ENCODE data around the gene PTPN13.
"Not testable (repeated sequence)": the region's sequence is repeated elsewhere in the genome, so short reads cannot be mapped to it uniquely, and the experiment has no call there.

PTPN13 gene

GRCh38 chr4:86718152-86718551, 124.0 kb downstream of the PTPN13 start:
- DNase-seq: no peak

- not testable (repeated sequence) for DNase-seq
These were observed 125.0 kb downstream of the PTPN13 start for GRCh38 chr4:86719149-86719548.

- no peak for DNase-seq
These were observed 126.5 kb downstream of the PTPN13 start for GRCh38 chr4:86720508-86721068.

- no peak for DNase-seq
These were observed 127.3 kb downstream of the PTPN13 start for GRCh38 chr4:86721412-86721811.

- no peak for DNase-seq
These were observed 136.2 kb downstream of the PTPN13 start for GRCh38 chr4:86730310-86730709.

GRCh38 chr4:86737244-86737643, 143.1 kb downstream of the PTPN13 start:
- DNase-seq: no peak

- DNase-seq: no peak
These were observed 147.7 kb downstream of the PTPN13 start for GRCh38 chr4:86741846-86742245.

GRCh38 chr4:86744570-86744969, 150.5 kb downstream of the PTPN13 start:
- DNase-seq: no peak

- DNase-seq: no peak
These were observed 155.0 kb downstream of the PTPN13 start for GRCh38 chr4:86749121-86749520.

GRCh38 chr4:86755388-86755787, 161.3 kb downstream of the PTPN13 start:
- no peak for DNase-seq

GRCh38 chr4:86757468-86757867, 163.4 kb downstream of the PTPN13 start:
- DNase-seq: no peak

- DNase-seq: no peak
These were observed 165.2 kb downstream of the PTPN13 start for GRCh38 chr4:86759298-86759697.

- no peak for DNase-seq
These were observed 168.5 kb downstream of the PTPN13 start for GRCh38 chr4:86762649-86763048.

GRCh38 chr4:86769794-86770193, 175.7 kb downstream of the PTPN13 start:
- no peak for DNase-seq

- no peak for DNase-seq
These were observed 177.0 kb downstream of the PTPN13 start for GRCh38 chr4:86771141-86771540.

- no peak for DNase-seq
These were observed 180.9 kb downstream of the PTPN13 start for GRCh38 chr4:86775061-86775460.

- no peak for DNase-seq
These were observed 184.1 kb downstream of the PTPN13 start for GRCh38 chr4:86778175-86778574.

GRCh38 chr4:86788826-86789225, 194.7 kb downstream of the PTPN13 start:
- DNase-seq: no peak

- no peak for DNase-seq
These were observed 197.0 kb downstream of the PTPN13 start for GRCh38 chr4:86791126-86791525.

GRCh38 chr4:86809809-86810208, 215.7 kb downstream of the PTPN13 start:
- no peak for DNase-seq

- no peak for DNase-seq
These were observed 216.7 kb downstream of the PTPN13 start for GRCh38 chr4:86810847-86811246.

- DNase-seq: no peak
These were observed 221.5 kb downstream of the PTPN13 start for GRCh38 chr4:86815653-86816052.

- no peak for DNase-seq
These were observed 222.6 kb downstream of the PTPN13 start for GRCh38 chr4:86816501-86817273.

GRCh38 chr4:86818211-86818610, 224.1 kb downstream of the PTPN13 start:
- DNase-seq: no peak

GRCh38 chr4:86818841-86819240, 224.7 kb downstream of the PTPN13 start:
- no peak for DNase-seq

Measured in NCI-H2081 treated with DMSO at 0.1 percent for 48 hours (cell line).